IPS-18c (cell line): Measurements from ENCODE around the gene PLG.
"Not testable (repeated sequence)": the region's sequence is repeated elsewhere in the genome, so short reads cannot be mapped to it uniquely, and the experiment has no call there.

ENCODE experiments used
- H3K4me3 ChIP-seq: 2 replicates; pipeline ENCODE4 v1.7.0; 2013; ENCODE audit warnings: low read depth, mild to moderate bottlenecking, low read length, moderate library complexity; ENCODE audit not compliant: insufficient read depth
- H3K9me3 ChIP-seq: one replicate; pipeline ENCODE4 v1.6.1; 2013; ENCODE audit warnings: mild to moderate bottlenecking, low read length, moderate library complexity; ENCODE audit not compliant: control insufficient read depth, insufficient read depth

Gene PLG

GRCh38 chr6:160790028-160790792 is 88.2 kb downstream of the PLG start:
- Histone ChIP-seq H3K4me3 (peak overlapping the region; percentile 40), H3K9me3 (no peaks in the 10 kb centered on the region)

GRCh38 chr6:160791459-160791858 is 89.4 kb downstream of the PLG start:
- H3K9me3 ChIP-seq, result no peaks in the 10 kb centered on the region

GRCh38 chr6:160791981-160792418 is 90.0 kb downstream of the PLG start:
- Histone ChIP-seq H3K4me3 (no peak overlapping the region), H3K9me3 (no peaks in the 10 kb centered on the region)

More at GRCh38 chr6:160791459-160791858, 89.4 kb downstream of the PLG start:
- no peak overlapping the region for H3K4me3 ChIP-seq

- Histone ChIP-seq H3K9me3 (no peaks in the 10 kb centered on the region), H3K4me3 (no peak overlapping the region)
These were observed 90.7 kb downstream of the PLG start for GRCh38 chr6:160792708-160793107.

- no peaks in the 10 kb centered on the region for H3K9me3 ChIP-seq
- H3K4me3 ChIP-seq, result no peak overlapping the region
These were observed 91.6 kb downstream of the PLG start for GRCh38 chr6:160793652-160794051.

GRCh38 chr6:160795721-160796120 is 93.7 kb downstream of the PLG start:
- no peaks in the 10 kb centered on the region for H3K9me3 ChIP-seq
- H3K4me3 ChIP-seq, result no peak overlapping the region

GRCh38 chr6:160798625-160799024 is 96.6 kb downstream of the PLG start:
- H3K9me3 ChIP-seq, result no peaks in the 10 kb centered on the region
- H3K4me3 ChIP-seq, result no peak overlapping the region

- Histone ChIP-seq H3K4me3 (no peak overlapping the region), H3K9me3 (no peaks in the 10 kb centered on the region)
These were observed 97.9 kb downstream of the PLG start for GRCh38 chr6:160799801-160800506.

- H3K9me3 ChIP-seq, result no peaks in the 10 kb centered on the region
- no peak overlapping the region for H3K4me3 ChIP-seq
These were observed 99.4 kb downstream of the PLG start for GRCh38 chr6:160801418-160801817.

- H3K9me3 ChIP-seq, H3K4me3 ChIP-seq: not testable (repeated sequence)
These were observed 100.0 kb downstream of the PLG start for GRCh38 chr6:160802049-160802448.
